CD4-positive, alpha-beta T cell treated with Interleukin-2 at 100 ng/mL for 4 hours (primary cell): Measurements from ENCODE around the gene LEKR1.

Experiments used
- DNase-seq: peaks from one replicate; pipeline ENCODE4 v3.0.0-alpha.2; 2020; ENCODE audit warnings: low spot score

Gene LEKR1

GRCh38 chr3:156981005-156981404 is 154.9 kb downstream of the LEKR1 start:
- DNase-seq: no peak

GRCh38 chr3:156983559-156983958 is 157.4 kb downstream of the LEKR1 start:
- DNase-seq: no peak

- DNase-seq: no peak
Measured at GRCh38 chr3:156985711-156986110, 159.6 kb downstream of the LEKR1 start.

- no peak for DNase-seq
Measured at GRCh38 chr3:156987946-156988345, 161.8 kb downstream of the LEKR1 start.

- DNase-seq: no peak
Measured at GRCh38 chr3:156997351-156997750, 171.2 kb downstream of the LEKR1 start.

- no peak for DNase-seq
Measured at GRCh38 chr3:157001221-157001957, 175.2 kb downstream of the LEKR1 start.

- no peak for DNase-seq
Measured at GRCh38 chr3:157021679-157022078, 195.5 kb downstream of the LEKR1 start.

GRCh38 chr3:157023226-157023625 is 197.1 kb downstream of the LEKR1 start:
- no peak for DNase-seq

GRCh38 chr3:157026091-157026490 is 199.9 kb downstream of the LEKR1 start:
- DNase-seq: no peak

- DNase-seq: no peak
Measured at GRCh38 chr3:157027861-157028745, 201.9 kb downstream of the LEKR1 start.

GRCh38 chr3:157029365-157029790 is 203.2 kb downstream of the LEKR1 start:
- no peak for DNase-seq

GRCh38 chr3:157030712-157031111 is 204.6 kb downstream of the LEKR1 start:
- no peak for DNase-seq

GRCh38 chr3:157033001-157033400 is 206.8 kb downstream of the LEKR1 start:
- no peak for DNase-seq

- no peak for DNase-seq
Measured at GRCh38 chr3:157040456-157040855, 214.3 kb downstream of the LEKR1 start.

- DNase-seq: no peak
Measured at GRCh38 chr3:157042226-157042625, 216.1 kb downstream of the LEKR1 start.

- DNase-seq: no peak
Measured at GRCh38 chr3:157043771-157044170, 217.6 kb downstream of the LEKR1 start.

- no peak for DNase-seq
Measured at GRCh38 chr3:157045238-157045850, 219.2 kb downstream of the LEKR1 start.

- DNase-seq: no peak
Measured at GRCh38 chr3:157046520-157046919, 220.4 kb downstream of the LEKR1 start.

GRCh38 chr3:157051055-157051454 is 224.9 kb downstream of the LEKR1 start:
- no peak for DNase-seq

- DNase-seq: no peak
Measured at GRCh38 chr3:157051591-157051990, 225.4 kb downstream of the LEKR1 start.

- DNase-seq: no peak
Measured at GRCh38 chr3:157056035-157056434, 229.9 kb downstream of the LEKR1 start.

- no peak for DNase-seq
Measured at GRCh38 chr3:157058392-157059071, 232.4 kb downstream of the LEKR1 start.
